ENCODE data around the gene SORCS3.

DNA sequence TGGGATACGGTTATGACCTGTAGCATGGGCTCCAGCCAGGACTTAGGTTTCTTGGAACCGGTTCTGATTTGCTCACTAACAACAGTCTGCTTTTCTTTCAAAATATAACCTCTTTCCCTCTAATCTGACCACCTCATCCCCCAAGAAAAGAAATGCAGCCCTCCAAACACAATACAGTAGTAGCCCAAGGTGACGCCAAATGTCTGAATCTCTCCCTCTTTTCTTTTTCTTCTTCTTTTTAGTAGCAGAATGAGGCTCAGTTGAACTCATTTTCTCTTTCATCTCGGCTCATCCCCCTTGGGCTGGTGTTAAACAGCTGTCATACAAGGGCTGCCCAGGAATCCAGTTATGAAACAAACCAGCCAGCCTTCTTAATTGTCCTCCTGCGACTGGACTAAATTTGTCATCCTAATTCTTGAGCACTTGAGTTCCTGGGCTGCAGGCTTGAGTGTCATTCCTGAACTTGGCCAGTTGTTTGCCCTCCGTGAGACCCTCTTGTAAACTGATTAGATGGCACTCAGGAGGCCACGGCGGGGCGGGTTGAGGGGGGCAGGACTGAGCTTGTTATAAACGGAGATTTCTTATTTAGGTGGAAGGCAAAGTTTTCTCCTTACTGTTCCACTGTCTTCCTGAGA lies 94.8 kb downstream of the SORCS3 start:
- TF ChIP-seq CTCF (IDR thresholded peaks at IDR 0.05) (no peak), POLR2AphosphoS5 (IDR thresholded peaks at IDR 0.05) (no peak), POLR2A (IDR thresholded peaks at IDR 0.05) (no peak)
